Activated CD8-positive, alpha-beta T cell treated with anti-CD3 and anti-CD28 coated beads for 36 hours (primary cell): Measurements from ENCODE around the gene LILRB3. TPM values are rescaled to one million over a fixed set of nuclear protein-coding genes. Genes with fewer than 3 reads are reported as not detected.
A peak's percentile ranks its signal among the peaks of the same experiment; 100 is the strongest.
"Not testable (repeated sequence)": the region's sequence is repeated elsewhere in the genome, so short reads cannot be mapped to it uniquely, and the experiment has no call there.

ENCODE experiments used
- ATAC-seq: fragments of 200-7000 bp; cut with Tn5 transposase; one replicate; pipeline ENCODE4 v1.10.0; 2021; ENCODE audit warnings: mild to moderate bottlenecking, moderate library complexity
- CTCF ChIA-PET: fragments of 350-600 bp; sonication (Branson Sonifier 250); formaldehyde crosslinking; loops from one replicate; lab custom pipeline; 2021; ENCODE audit warnings: antibody characterized with exemption; lab: Charles Lee
- POLR2A ChIA-PET: fragments of 350-600 bp; sonication (Branson Sonifier 250); formaldehyde crosslinking; loops from one replicate; lab custom pipeline; 2021; ENCODE audit warnings: antibody characterized with exemption; lab: Charles Lee
- DNase-seq: peaks from one replicate; pipeline ENCODE4 v3.0.0-alpha.2; 2020
- H3K27ac Mint-ChIP-seq: one replicate; pipeline ENCODE4 v1.8.0; 2021; ENCODE audit warnings: mild to moderate bottlenecking, mixed read lengths
- H3K27me3 Mint-ChIP-seq: one replicate; pipeline ENCODE4 v1.8.0; 2021; ENCODE audit warnings: mixed read lengths
- H3K36me3 Mint-ChIP-seq: one replicate; pipeline ENCODE4 v1.8.0; 2021; ENCODE audit warnings: low read depth, mixed read lengths
- H3K4me1 Mint-ChIP-seq: one replicate; pipeline ENCODE4 v1.8.0; 2021; ENCODE audit warnings: low read depth, mixed read lengths
- H3K4me3 Mint-ChIP-seq: one replicate; pipeline ENCODE4 v1.8.0; 2021; ENCODE audit warnings: mild to moderate bottlenecking, moderate library complexity, mixed read lengths
- H3K9me3 Mint-ChIP-seq: one replicate; pipeline ENCODE4 v1.8.0; 2021; ENCODE audit warnings: mixed read lengths
- intact Hi-C: fragments of 100-400 bp; cut with micrococcal nuclease; formaldehyde crosslinking; loops from one replicate; pipeline ENCODE4 v1.10.0; 2022
- total RNA-seq, 2 experiments: library from RNA; stranded (reverse); gene quantifications; one replicate each; pipeline ENCODE4 v1.2.3, GENCODE V29; 2021
- TF ChIP-seq, protein P1 (sequence below): fragments of 200-600 bp; IDR thresholded peaks from one replicate; pipeline ENCODE4 v1.8.0; 2022; ENCODE audit warnings: antibody characterized with exemption, mild to moderate bottlenecking

LILRB3 gene
- not detected for total RNA-seq

DNA sequence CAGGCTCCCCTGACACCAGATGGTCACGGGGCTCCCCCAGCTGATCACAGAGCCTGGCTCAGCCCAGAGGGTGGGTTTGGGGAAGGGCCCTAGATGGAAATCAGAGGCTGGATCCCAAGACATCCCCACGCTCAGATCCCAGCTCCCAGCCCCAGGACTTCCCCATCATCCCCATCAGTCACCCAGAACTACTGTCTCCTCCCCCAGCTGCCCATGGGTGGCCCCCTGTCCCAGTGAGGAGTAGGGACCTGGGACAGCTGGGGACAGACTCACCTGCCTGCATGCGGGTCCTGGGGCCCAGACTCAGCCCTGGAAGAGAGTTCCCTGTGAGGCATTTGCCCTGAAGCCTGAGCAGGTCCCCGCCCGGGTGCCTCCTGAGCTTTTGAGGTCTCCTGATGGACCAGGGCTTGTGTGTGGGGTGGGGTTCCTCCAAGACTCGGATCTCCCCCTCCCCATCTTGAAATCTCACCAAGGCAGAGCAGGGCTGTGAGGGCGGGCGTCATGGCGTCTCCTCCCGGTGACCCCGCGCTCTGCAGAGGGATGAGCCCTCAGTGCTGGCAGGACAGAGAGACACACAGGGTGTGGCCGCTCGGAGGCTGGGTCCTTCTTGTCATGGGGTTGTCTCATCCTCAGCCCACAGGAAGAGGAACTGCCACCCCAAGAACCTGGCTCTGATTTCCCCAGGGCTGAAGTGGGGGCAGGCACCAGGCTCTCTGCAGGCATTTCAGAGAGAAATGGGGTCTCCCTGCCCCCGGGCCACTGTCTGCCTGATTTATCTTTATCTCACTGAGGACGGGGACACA is at the start of gene LILRB3:
TSS of gene LILRB3 (minus strand) at position 534 of the 803 bp plus-strand sequence. CDS start at position 503, 31 bp downstream.
- POLR2A ChIA-PET = interaction anchor here (1.0 to 1.2 kb wide), 2 partner anchors 15 to 17 kb away, joined by 3 read pairs; no protein-coding TSS in a partner anchor
- H3K9me3 Mint-ChIP-seq, H3K36me3 Mint-ChIP-seq, H3K27ac Mint-ChIP-seq, DNase-seq, H3K4me3 Mint-ChIP-seq, intact Hi-C loops, H3K27me3 Mint-ChIP-seq, ATAC-seq, CTCF ChIA-PET, H3K4me1 Mint-ChIP-seq: not testable (repeated sequence)

DNA sequence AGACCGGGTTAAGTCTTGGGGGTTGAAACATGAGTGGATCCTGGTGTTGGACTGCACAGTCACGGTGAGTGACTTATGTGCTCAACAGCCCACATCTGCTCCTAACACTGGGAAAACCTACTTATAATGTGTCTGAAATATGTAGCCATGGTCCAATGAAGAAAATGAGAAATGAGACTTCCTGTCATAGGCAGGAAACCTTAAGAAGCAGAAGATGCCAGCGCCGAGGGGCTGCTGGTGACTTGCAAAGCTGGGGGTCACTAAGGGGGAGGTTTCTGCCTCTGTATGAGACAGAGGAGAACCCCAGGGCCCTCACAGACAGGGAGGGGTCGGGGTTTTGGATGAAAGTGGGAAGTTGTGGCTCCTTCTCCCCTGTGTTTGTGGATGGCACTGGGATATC is 49.4 kb upstream of the LILRB3 start:
- POLR2A ChIA-PET, H3K36me3 Mint-ChIP-seq, H3K9me3 Mint-ChIP-seq, DNase-seq, H3K27ac Mint-ChIP-seq, ATAC-seq, H3K4me3 Mint-ChIP-seq, intact Hi-C loops, H3K4me1 Mint-ChIP-seq, CTCF ChIA-PET: not testable (repeated sequence)
- peaks cover 13% of the 10 kb centered on the region for H3K27me3 Mint-ChIP-seq

DNA sequence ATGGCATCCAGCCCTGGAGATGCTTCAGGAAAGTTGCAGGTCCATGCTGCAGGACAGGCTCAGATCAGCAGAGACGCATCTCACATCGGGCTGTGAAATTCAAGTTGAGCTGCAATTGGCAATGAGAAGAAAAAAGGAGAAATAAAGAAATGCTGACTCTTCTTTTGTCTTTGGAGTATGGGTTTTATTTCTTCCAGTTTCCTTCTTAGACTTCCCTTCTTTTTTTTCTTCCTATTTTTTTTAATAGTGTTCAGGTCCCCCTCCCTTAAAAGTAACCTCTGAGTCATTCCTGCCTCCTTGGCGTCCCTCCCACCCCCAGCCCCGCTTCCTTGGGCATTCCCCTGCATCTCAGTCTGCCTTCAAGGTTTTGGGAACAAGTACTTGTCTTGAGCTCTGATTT is 48.8 kb upstream of the LILRB3 start:
- H3K36me3 Mint-ChIP-seq, intact Hi-C loops, H3K4me1 Mint-ChIP-seq, H3K4me3 Mint-ChIP-seq, H3K27ac Mint-ChIP-seq, CTCF ChIA-PET, DNase-seq, ATAC-seq, H3K9me3 Mint-ChIP-seq: not testable (repeated sequence)
- POLR2A ChIA-PET = interaction anchor here (0.6 kb wide), 2 partner anchors 65 to 428 kb away, joined by 3 to 4 read pairs; no protein-coding TSS in a partner anchor
- peaks cover 13% of the 10 kb centered on the region for H3K27me3 Mint-ChIP-seq

DNA sequence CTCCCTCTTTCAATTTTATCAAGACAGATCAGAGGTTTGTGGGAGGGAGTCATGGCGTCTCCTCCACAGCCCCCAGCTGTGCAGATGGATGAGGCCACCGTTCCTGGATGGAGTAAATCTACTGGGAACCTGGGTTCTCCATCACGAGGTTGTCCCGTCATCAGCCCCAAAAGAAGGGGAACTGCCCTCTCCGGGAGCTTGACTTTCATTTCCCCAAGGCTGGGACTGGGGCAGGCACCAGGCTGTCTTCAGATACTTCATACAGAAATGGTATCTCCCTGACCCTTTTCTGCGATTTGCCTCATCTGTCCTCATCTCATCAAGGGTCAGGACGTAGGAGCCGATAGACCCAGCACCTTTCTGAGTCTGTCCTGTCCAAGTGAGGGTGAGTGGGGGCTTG is 48.3 kb upstream of the LILRB3 start:
- peaks cover 13% of the 10 kb centered on the region for H3K27me3 Mint-ChIP-seq
- ChIA-PET CTCF (no interaction called here), POLR2A (interaction anchor here (0.6 kb wide), 2 partner anchors 65 to 427 kb away, joined by 3 to 4 read pairs; no protein-coding TSS in a partner anchor)
- ATAC-seq (no peak), DNase-seq (no peak)
- intact Hi-C loops = no loop called here
- H3K36me3 Mint-ChIP-seq = no peaks in the 10 kb centered on the region
- H3K4me1 Mint-ChIP-seq = no peaks in the 10 kb centered on the region
- no peak overlapping the region for H3K4me3 Mint-ChIP-seq
- H3K27ac Mint-ChIP-seq = no peak overlapping the region
- no peaks in the 10 kb centered on the region for H3K9me3 Mint-ChIP-seq
- TF ChIP-seq, protein P1, sequence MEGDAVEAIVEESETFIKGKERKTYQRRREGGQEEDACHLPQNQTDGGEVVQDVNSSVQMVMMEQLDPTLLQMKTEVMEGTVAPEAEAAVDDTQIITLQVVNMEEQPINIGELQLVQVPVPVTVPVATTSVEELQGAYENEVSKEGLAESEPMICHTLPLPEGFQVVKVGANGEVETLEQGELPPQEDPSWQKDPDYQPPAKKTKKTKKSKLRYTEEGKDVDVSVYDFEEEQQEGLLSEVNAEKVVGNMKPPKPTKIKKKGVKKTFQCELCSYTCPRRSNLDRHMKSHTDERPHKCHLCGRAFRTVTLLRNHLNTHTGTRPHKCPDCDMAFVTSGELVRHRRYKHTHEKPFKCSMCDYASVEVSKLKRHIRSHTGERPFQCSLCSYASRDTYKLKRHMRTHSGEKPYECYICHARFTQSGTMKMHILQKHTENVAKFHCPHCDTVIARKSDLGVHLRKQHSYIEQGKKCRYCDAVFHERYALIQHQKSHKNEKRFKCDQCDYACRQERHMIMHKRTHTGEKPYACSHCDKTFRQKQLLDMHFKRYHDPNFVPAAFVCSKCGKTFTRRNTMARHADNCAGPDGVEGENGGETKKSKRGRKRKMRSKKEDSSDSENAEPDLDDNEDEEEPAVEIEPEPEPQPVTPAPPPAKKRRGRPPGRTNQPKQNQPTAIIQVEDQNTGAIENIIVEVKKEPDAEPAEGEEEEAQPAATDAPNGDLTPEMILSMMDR = no peak

DNA sequence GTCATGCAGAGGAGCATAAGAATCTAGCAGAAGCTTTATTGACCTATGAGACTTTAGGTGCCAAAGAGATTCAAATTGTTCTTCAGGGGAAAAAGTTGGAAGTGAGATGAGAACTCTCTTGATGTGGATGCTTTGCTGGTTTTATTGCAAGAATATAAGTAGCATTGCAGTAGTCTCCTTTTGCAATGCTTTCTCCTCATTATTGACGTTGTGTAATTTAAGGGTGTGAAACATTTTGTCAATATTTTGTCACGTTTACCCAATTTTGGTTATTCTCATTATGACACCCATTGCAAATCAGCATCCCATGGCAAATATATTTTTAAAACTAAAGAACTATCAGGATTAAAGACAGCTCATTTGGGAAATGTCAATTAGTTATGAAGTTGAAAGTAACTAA is 46.1 kb upstream of the LILRB3 start:
- Mint-ChIP-seq H3K27me3 (peaks cover 15% of the 10 kb centered on the region), H3K9me3 (no peaks in the 10 kb centered on the region), H3K27ac (no peak overlapping the region), H3K4me1 (no peaks in the 10 kb centered on the region), H3K36me3 (no peaks in the 10 kb centered on the region), H3K4me3 (no peak overlapping the region)
- POLR2A ChIA-PET = no interaction called here
- TF ChIP-seq, protein P1 = no peak
- CTCF ChIA-PET = interaction anchor here (1.4 to 1.5 kb wide), 2 partner anchors 9 to 245 kb away, joined by 3 read pairs; no protein-coding TSS in a partner anchor
- DNase-seq (no peak), ATAC-seq (no peak)
- intact Hi-C loops = no loop called here

DNA sequence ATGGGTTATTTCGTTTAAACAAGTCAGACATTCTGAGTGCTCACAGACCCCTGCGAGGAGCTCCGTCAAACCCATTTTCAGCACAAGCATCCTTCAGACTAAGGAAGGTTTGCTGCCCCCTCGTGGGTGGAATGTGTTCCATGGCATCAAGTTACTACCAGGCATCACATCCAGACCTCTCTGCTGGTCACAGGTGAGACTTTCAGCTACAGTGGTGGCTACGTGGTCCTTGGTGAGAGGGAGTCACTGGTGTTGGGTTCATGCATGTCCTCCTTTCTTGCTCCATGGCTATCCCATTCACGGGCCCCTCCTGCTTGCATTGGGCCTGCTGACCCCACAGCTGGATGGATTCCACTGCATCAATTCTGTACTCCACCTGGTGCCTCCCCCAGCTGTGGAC is 43.3 kb upstream of the LILRB3 start:
- POLR2A ChIA-PET = interaction anchor here (0.8 to 1.7 kb wide), 2 partner anchors 57 to 183 kb away, joined by 3 to 4 read pairs; partner anchors contain the start of gene LENG8
- peaks cover 11% of the 10 kb centered on the region for H3K27me3 Mint-ChIP-seq

More for the DNA sequence above, 43.3 kb upstream of the LILRB3 start:
- H3K9me3 Mint-ChIP-seq = no peaks in the 10 kb centered on the region
- no peaks in the 10 kb centered on the region for H3K4me1 Mint-ChIP-seq
- DNase-seq (peak; percentile 91), ATAC-seq (peak; percentile 76)
- CTCF ChIA-PET = interaction anchor here (0.6 to 1.8 kb wide), 37 partner anchors 9 to 473 kb away, joined by 3 to 12 read pairs (median 4); partner anchors contain the start of genes LILRB5, MBOAT7, PRPF31 and TFPT
- H3K4me3 Mint-ChIP-seq = no peak overlapping the region
- intact Hi-C loops = no loop called here
- no peaks in the 10 kb centered on the region for H3K36me3 Mint-ChIP-seq
- TF ChIP-seq, protein P1 = peak; percentile 80
- H3K27ac Mint-ChIP-seq = no peak overlapping the region
